ENCODE results near the gene RFESD.

DNA sequence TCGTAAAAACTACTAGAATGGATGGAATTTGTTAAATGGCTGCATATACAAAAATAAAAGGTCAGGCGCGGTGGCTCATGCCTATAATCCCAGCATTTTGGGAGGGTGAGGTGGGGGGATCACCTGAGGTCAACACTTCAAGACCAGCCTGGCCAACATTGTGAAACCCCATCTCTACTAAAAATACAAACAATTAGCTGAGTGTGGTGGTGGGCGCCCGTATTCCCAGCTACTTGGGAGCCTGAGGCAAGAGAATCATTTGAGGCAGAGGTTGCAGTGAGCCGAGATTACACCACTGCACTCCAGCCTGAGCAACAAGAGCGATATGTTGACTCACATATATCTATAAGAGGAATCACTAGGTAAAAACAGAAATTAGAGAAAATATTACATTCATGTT is 36.0 kb upstream of the RFESD start:
- TF ChIP-seq, protein P1, sequence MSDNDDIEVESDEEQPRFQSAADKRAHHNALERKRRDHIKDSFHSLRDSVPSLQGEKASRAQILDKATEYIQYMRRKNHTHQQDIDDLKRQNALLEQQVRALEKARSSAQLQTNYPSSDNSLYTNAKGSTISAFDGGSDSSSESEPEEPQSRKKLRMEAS (IDR thresholded peaks at IDR 0.05) = no peak
- TF ChIP-seq, protein P2, sequence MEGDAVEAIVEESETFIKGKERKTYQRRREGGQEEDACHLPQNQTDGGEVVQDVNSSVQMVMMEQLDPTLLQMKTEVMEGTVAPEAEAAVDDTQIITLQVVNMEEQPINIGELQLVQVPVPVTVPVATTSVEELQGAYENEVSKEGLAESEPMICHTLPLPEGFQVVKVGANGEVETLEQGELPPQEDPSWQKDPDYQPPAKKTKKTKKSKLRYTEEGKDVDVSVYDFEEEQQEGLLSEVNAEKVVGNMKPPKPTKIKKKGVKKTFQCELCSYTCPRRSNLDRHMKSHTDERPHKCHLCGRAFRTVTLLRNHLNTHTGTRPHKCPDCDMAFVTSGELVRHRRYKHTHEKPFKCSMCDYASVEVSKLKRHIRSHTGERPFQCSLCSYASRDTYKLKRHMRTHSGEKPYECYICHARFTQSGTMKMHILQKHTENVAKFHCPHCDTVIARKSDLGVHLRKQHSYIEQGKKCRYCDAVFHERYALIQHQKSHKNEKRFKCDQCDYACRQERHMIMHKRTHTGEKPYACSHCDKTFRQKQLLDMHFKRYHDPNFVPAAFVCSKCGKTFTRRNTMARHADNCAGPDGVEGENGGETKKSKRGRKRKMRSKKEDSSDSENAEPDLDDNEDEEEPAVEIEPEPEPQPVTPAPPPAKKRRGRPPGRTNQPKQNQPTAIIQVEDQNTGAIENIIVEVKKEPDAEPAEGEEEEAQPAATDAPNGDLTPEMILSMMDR (IDR thresholded peaks at IDR 0.05; ENCODE audit: low read depth, low read length, missing input control) = no peak
- TF ChIP-seq, protein P3, sequence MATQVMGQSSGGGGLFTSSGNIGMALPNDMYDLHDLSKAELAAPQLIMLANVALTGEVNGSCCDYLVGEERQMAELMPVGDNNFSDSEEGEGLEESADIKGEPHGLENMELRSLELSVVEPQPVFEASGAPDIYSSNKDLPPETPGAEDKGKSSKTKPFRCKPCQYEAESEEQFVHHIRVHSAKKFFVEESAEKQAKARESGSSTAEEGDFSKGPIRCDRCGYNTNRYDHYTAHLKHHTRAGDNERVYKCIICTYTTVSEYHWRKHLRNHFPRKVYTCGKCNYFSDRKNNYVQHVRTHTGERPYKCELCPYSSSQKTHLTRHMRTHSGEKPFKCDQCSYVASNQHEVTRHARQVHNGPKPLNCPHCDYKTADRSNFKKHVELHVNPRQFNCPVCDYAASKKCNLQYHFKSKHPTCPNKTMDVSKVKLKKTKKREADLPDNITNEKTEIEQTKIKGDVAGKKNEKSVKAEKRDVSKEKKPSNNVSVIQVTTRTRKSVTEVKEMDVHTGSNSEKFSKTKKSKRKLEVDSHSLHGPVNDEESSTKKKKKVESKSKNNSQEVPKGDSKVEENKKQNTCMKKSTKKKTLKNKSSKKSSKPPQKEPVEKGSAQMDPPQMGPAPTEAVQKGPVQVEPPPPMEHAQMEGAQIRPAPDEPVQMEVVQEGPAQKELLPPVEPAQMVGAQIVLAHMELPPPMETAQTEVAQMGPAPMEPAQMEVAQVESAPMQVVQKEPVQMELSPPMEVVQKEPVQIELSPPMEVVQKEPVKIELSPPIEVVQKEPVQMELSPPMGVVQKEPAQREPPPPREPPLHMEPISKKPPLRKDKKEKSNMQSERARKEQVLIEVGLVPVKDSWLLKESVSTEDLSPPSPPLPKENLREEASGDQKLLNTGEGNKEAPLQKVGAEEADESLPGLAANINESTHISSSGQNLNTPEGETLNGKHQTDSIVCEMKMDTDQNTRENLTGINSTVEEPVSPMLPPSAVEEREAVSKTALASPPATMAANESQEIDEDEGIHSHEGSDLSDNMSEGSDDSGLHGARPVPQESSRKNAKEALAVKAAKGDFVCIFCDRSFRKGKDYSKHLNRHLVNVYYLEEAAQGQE (IDR thresholded peaks at IDR 0.05) = no peak
- no peak for TF ChIP-seq TAF1 (conservative IDR thresholded peaks at IDR 0.05)
- no peak for TF ChIP-seq RAD21 (IDR thresholded peaks at IDR 0.05)
- TF ChIP-seq EGR1 (IDR thresholded peaks at IDR 0.05; ENCODE audit: low read depth in 2 of 2) = no peak
- TF ChIP-seq RXRA (IDR thresholded peaks at IDR 0.05) = no peak
- no peak for TF ChIP-seq YY1 (IDR thresholded peaks at IDR 0.05)
- TF ChIP-seq, protein P4, sequence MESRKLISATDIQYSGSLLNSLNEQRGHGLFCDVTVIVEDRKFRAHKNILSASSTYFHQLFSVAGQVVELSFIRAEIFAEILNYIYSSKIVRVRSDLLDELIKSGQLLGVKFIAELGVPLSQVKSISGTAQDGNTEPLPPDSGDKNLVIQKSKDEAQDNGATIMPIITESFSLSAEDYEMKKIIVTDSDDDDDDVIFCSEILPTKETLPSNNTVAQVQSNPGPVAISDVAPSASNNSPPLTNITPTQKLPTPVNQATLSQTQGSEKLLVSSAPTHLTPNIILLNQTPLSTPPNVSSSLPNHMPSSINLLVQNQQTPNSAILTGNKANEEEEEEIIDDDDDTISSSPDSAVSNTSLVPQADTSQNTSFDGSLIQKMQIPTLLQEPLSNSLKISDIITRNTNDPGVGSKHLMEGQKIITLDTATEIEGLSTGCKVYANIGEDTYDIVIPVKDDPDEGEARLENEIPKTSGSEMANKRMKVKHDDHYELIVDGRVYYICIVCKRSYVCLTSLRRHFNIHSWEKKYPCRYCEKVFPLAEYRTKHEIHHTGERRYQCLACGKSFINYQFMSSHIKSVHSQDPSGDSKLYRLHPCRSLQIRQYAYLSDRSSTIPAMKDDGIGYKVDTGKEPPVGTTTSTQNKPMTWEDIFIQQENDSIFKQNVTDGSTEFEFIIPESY (IDR thresholded peaks at IDR 0.05) = no peak
- no peak for TF ChIP-seq FOXA1 (IDR thresholded peaks at IDR 0.05)
- TF ChIP-seq GABPA (IDR thresholded peaks at IDR 0.05 in 1 of 2, conservative IDR thresholded peaks at IDR 0.05 in 1 of 2) = no peak
- no peak for TF ChIP-seq HNF4G (IDR thresholded peaks at IDR 0.05)

Measured in liver (tissue), 3 donors.